ENCODE data around the gene POLD4.

GRCh38 chr11:67322049-67322448 is 31.3 kb downstream of the POLD4 start:
- TF ChIP-seq POLR2A (IDR thresholded peaks at IDR 0.05): no peak
- no peak for TF ChIP-seq CTCF (IDR thresholded peaks at IDR 0.05)
- no peak for TF ChIP-seq POLR2AphosphoS5 (IDR thresholded peaks at IDR 0.05)
- no peak for TF ChIP-seq EP300 (IDR thresholded peaks at IDR 0.05)
